K562 (cell line): ENCODE measurements around the gene DNAJB6. TPM values are rescaled to one million over a fixed set of nuclear protein-coding genes. Genes with fewer than 3 reads are reported as not detected.

Experiments
- FOS ChIP-seq: IDR thresholded peaks from 3 replicates; pipeline ENCODE4 v1.6.1; 2011; ENCODE audit not compliant: insufficient read length; ENCODE audit errors: extremely low read depth
- GATAD2A ChIP-seq: fragments of 450-650 bp; IDR thresholded peaks from 2 replicates; pipeline ENCODE4 v1.6.1; 2017
- HDAC3 ChIP-seq: fragments of 450-650 bp; IDR thresholded peaks from 2 replicates; pipeline ENCODE4 v1.6.1; 2018; ENCODE audit warnings: borderline replicate concordance, mild to moderate bottlenecking, moderate library complexity; ENCODE audit not compliant: partially characterized antibody
- HNRNPK ChIP-seq: fragments of 200-400 bp; formaldehyde crosslinking; IDR thresholded peaks from one replicate; pipeline ENCODE4 v1.6.1; 2018; ENCODE audit warnings: mild to moderate bottlenecking, low read depth, low read length; ENCODE audit not compliant: poor library complexity, severe bottlenecking
- LCOR ChIP-seq: sonication (generic); formaldehyde crosslinking; IDR thresholded peaks from 2 replicates; pipeline ENCODE4 v1.8.0; 2022; ENCODE audit warnings: mild to moderate bottlenecking, missing genetic modification reagents
- POU5F1 ChIP-seq: fragments of 150-350 bp; IDR thresholded peaks from 2 replicates; pipeline ENCODE4 v1.6.1; 2014; ENCODE audit warnings: borderline replicate concordance, low read length, low read depth, mild to moderate bottlenecking; ENCODE audit not compliant: partially characterized antibody
- SIN3B ChIP-seq: fragments of 450-650 bp; IDR thresholded peaks from 2 replicates; pipeline ENCODE4 v1.6.1; 2017; ENCODE audit warnings: low read depth, mild to moderate bottlenecking, moderate library complexity
- SMAD2 ChIP-seq: fragments of 150-350 bp; IDR thresholded peaks from 2 replicates; pipeline ENCODE4 v1.6.1; 2014; ENCODE audit warnings: low read depth, mild to moderate bottlenecking, low read length
- TBL1XR1 ChIP-seq, 2 experiments: IDR thresholded peaks; 2 replicates each; pipeline ENCODE4 v1.6.1; 2012; ENCODE audit warnings: improper control_type of control experiment in 2 of 2, low read length in 2 of 2, mild to moderate bottlenecking in 1 of 2
- ZBTB7A ChIP-seq: IDR thresholded peaks from 2 replicates; pipeline ENCODE4 v1.6.1; 2011; ENCODE audit warnings: low read depth, mild to moderate bottlenecking, low read length, moderate library complexity, borderline replicate concordance; ENCODE audit not compliant: control insufficient read depth
- polyA plus RNA-seq, 8 experiments: library from polyadenylated mRNA; depleted of rRNA in 4 of 8; stranded (reverse) in 5 of 8; unstranded in 3 of 8; fragments of >200 nt; fragmentation: Nextera tagmentation in 2 of 8; fragmentation: Illumina TruSeq in 1 of 8; extraction: Ambion mirVana in 2 of 8; extraction: Trizol in 1 of 8; gene quantifications; 2 replicates each; pipeline versions ENCODE4 v1.2.1 to v1.2.3, GENCODE V29; 2011 to 2014; ENCODE audit warnings: inconsistent platforms in 1 of 8, missing spikeins in 1 of 8
- total RNA-seq, 7 experiments: library from RNA; depleted of rRNA in 6 of 7; stranded (reverse); fragments of >200 nt in 6 of 7; fragmentation: Illumina TruSeq in 2 of 7; extraction: Trizol in 2 of 7; gene quantifications; 2 replicates each; pipeline versions ENCODE4 v1.2.1 to v1.2.3, GENCODE V29; 2011 to 2021; ENCODE audit warnings: low replicate concordance in 1 of 7
- TF ChIP-seq, protein P1 (sequence below): sonication (generic); formaldehyde crosslinking; IDR thresholded peaks from 2 replicates; pipeline ENCODE4 v1.8.0; 2022; ENCODE audit warnings: missing genetic modification reagents, mild to moderate bottlenecking, borderline replicate concordance
- TF ChIP-seq, protein P2 (sequence below), 3 experiments: IDR thresholded peaks in 2 of 3; conservative IDR thresholded peaks in 1 of 3; 2 replicates each; pipeline ENCODE4 v1.5.1; 2011 to 2012; ENCODE audit warnings: low read length in 3 of 3, mild to moderate bottlenecking in 3 of 3, control low read depth in 2 of 3, improper control_type of control experiment in 1 of 3, inconsistent platforms in 1 of 3, low read depth in 1 of 3, mixed read lengths in 1 of 3, moderate library complexity in 1 of 3; ENCODE audit not compliant: insufficient read depth in 2 of 3
- TF ChIP-seq, protein P3 (sequence below): fragments of 450-650 bp; formaldehyde crosslinking; IDR thresholded peaks from 2 replicates; pipeline ENCODE4 v1.4.0; 2022; ENCODE audit warnings: missing genetic modification characterization
- TF ChIP-seq, protein P4 (sequence below): sonication (generic); formaldehyde crosslinking; IDR thresholded peaks from 2 replicates; pipeline ENCODE4 v1.8.0; 2022; ENCODE audit warnings: mild to moderate bottlenecking, missing genetic modification reagents
- TF ChIP-seq, protein P5 (sequence below): fragments of 250-450 bp; sonication (Bioruptor Pico); IDR thresholded peaks from 2 replicates; pipeline ENCODE4 v1.5.0; 2021

Gene DNAJB6
- total and polyA plus RNA-seq, 9 of the 15 experiments (the other 6 are each of a cell fraction or from before 2014, with no cell fraction given): 84.5 to 158 (median 135) TPM

DNA sequence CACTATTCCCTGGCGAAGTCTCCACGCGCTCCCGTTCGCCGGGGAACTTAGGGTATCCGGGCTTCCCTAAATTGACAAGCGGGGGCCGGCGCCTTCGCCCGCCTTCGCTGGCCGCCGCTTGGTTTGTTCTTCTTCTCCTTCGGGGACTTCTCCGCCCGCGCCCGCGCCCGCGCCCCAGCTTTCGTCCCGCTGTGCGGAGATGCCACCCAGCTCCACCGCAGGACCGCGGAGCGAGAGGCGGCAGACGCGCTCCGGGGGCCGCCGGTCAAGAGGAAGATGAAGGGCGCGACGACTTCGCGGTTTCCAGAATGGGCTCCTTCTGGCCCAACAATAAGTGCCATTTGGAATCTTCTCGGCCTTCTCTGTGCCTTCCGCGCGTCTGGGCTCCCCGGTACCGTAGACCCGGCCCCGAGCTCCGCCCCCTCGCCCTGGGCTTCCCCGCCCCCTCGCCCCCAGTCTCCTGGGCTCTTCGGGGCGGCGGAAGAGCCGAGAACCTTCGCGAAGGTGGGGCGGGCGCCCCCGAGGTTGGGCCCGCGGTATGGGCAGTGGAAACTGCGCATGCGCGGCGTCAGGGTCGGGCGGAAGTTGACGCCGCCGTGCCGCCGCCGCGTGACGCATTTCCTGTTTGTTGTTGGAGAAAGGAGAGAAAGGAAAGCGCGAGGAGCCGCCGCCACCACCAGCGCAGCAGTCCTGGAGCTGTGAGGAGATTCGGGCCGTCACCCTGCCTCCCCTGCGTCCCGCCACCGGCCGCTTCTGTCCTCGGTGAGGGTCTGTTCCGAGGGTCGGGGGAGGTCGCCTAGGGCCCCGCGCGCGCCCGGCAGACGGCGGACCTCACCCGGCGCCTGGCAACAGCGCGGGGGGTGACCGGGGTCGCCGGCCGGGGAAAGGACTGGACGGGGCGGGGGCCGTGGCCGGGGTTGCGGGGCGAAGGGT is at the start of gene DNAJB6 (continued):
- TF ChIP-seq, protein P1, sequence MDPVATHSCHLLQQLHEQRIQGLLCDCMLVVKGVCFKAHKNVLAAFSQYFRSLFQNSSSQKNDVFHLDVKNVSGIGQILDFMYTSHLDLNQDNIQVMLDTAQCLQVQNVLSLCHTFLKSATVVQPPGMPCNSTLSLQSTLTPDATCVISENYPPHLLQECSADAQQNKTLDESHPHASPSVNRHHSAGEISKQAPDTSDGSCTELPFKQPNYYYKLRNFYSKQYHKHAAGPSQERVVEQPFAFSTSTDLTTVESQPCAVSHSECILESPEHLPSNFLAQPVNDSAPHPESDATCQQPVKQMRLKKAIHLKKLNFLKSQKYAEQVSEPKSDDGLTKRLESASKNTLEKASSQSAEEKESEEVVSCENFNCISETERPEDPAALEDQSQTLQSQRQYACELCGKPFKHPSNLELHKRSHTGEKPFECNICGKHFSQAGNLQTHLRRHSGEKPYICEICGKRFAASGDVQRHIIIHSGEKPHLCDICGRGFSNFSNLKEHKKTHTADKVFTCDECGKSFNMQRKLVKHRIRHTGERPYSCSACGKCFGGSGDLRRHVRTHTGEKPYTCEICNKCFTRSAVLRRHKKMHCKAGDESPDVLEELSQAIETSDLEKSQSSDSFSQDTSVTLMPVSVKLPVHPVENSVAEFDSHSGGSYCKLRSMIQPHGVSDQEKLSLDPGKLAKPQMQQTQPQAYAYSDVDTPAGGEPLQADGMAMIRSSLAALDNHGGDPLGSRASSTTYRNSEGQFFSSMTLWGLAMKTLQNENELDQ (CRISPR knock-in tag): no peak
- TF ChIP-seq, protein P2, sequence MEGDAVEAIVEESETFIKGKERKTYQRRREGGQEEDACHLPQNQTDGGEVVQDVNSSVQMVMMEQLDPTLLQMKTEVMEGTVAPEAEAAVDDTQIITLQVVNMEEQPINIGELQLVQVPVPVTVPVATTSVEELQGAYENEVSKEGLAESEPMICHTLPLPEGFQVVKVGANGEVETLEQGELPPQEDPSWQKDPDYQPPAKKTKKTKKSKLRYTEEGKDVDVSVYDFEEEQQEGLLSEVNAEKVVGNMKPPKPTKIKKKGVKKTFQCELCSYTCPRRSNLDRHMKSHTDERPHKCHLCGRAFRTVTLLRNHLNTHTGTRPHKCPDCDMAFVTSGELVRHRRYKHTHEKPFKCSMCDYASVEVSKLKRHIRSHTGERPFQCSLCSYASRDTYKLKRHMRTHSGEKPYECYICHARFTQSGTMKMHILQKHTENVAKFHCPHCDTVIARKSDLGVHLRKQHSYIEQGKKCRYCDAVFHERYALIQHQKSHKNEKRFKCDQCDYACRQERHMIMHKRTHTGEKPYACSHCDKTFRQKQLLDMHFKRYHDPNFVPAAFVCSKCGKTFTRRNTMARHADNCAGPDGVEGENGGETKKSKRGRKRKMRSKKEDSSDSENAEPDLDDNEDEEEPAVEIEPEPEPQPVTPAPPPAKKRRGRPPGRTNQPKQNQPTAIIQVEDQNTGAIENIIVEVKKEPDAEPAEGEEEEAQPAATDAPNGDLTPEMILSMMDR (IDR thresholded peaks at IDR 0.05 in 2 of 3, conservative IDR thresholded peaks at IDR 0.05 in 1 of 3; ENCODE audit: insufficient read depth in 2 of 3, low read depth in 1 of 3, low read length in 3 of 3): 0 out of 6 replicates have a peak, but pooled peaks of 1 of the 3 experiments have one; percentile 11
- TF ChIP-seq HDAC3: no peak
- TF ChIP-seq, protein P3, sequence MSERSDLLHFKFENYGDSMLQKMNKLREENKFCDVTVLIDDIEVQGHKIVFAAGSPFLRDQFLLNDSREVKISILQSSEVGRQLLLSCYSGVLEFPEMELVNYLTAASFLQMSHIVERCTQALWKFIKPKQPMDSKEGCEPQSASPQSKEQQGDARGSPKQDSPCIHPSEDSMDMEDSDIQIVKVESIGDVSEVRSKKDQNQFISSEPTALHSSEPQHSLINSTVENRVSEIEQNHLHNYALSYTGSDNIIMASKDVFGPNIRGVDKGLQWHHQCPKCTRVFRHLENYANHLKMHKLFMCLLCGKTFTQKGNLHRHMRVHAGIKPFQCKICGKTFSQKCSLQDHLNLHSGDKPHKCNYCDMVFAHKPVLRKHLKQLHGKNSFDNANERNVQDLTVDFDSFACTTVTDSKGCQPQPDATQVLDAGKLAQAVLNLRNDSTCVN (CRISPR knock-in tag): 0 out of 2 replicates have a peak, but pooled peaks have one; percentile 23
- peak; percentile 74 for TF ChIP-seq POU5F1
- peak; percentile 69; the same call in 1 of the 2 replicates for TF ChIP-seq SIN3B
- TF ChIP-seq, protein P4, sequence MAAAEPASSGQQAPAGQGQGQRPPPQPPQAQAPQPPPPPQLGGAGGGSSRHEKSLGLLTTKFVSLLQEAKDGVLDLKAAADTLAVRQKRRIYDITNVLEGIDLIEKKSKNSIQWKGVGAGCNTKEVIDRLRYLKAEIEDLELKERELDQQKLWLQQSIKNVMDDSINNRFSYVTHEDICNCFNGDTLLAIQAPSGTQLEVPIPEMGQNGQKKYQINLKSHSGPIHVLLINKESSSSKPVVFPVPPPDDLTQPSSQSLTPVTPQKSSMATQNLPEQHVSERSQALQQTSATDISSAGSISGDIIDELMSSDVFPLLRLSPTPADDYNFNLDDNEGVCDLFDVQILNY (CRISPR knock-in tag): no peak
- peak; percentile 41 for TF ChIP-seq HNRNPK
- TF ChIP-seq ZBTB7A: peak; percentile 84
- peak; percentile 65; the same call in 1 of the 2 replicates for TF ChIP-seq LCOR (CRISPR knock-in tag)
- TF ChIP-seq, protein P5, sequence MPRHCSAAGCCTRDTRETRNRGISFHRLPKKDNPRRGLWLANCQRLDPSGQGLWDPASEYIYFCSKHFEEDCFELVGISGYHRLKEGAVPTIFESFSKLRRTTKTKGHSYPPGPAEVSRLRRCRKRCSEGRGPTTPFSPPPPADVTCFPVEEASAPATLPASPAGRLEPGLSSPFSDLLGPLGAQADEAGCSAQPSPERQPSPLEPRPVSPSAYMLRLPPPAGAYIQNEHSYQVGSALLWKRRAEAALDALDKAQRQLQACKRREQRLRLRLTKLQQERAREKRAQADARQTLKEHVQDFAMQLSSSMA (CRISPR knock-in tag): no peak; the same call in 1 of the 2 replicates
- no peak for TF ChIP-seq FOS
- TF ChIP-seq SMAD2: no peak
- no peak for TF ChIP-seq GATAD2A
- TF ChIP-seq TBL1XR1 (IDR thresholded peaks at IDR 0.05; ENCODE audit: low read length in 2 of 2): peak in 1 of 2 experiments; percentile 67; a peak in 2 of 4 replicates
